Smooth muscle cell (in vitro differentiated cells): ENCODE measurements around the gene TMEM120A. TPM values are rescaled to one million over a fixed set of nuclear protein-coding genes. Genes with fewer than 3 reads are reported as not detected.
"Not testable (repeated sequence)": the region's sequence is repeated elsewhere in the genome, so short reads cannot be mapped to it uniquely, and the experiment has no call there.

Source experiments
- DNase-seq: peaks from one replicate; lab custom pipeline; 2025; ENCODE audit not compliant: unreplicated experiment; lab: John Stamatoyannopoulos, UW
- H2AFZ ChIP-seq: fragments of 200-600 bp; sonication (generic); 2 replicates; pipeline ENCODE4 v1.6.0; 2016; ENCODE audit warnings: antibody characterized with exemption, low read depth, mild to moderate bottlenecking
- H3F3A ChIP-seq: fragments of 200-600 bp; sonication (generic); 2 replicates; pipeline ENCODE4 v1.6.0; 2017; ENCODE audit warnings: antibody characterized with exemption, low read depth
- H3K27ac ChIP-seq: fragments of 200-600 bp; sonication (generic); 2 replicates; pipeline ENCODE4 v1.5.1; 2016; ENCODE audit warnings: low read depth, mild to moderate bottlenecking
- H3K27me3 ChIP-seq: fragments of 200-600 bp; sonication (generic); 2 replicates; pipeline ENCODE4 v1.6.1; 2016; ENCODE audit warnings: low read depth, mild to moderate bottlenecking
- H3K36me3 ChIP-seq: fragments of 200-600 bp; sonication (generic); 2 replicates; pipeline ENCODE4 v1.5.1; 2016; ENCODE audit warnings: low read depth
- H3K4me1 ChIP-seq: fragments of 200-600 bp; sonication (generic); 2 replicates; pipeline ENCODE4 v1.5.1; 2016; ENCODE audit warnings: low read depth
- H3K4me2 ChIP-seq: fragments of 200-600 bp; sonication (generic); 2 replicates; pipeline ENCODE4 v1.6.0; 2016; ENCODE audit warnings: mild to moderate bottlenecking
- H3K4me3 ChIP-seq: fragments of 200-600 bp; sonication (generic); 2 replicates; pipeline ENCODE4 v1.5.1; 2016; ENCODE audit warnings: mild to moderate bottlenecking
- H3K79me2 ChIP-seq: fragments of 200-600 bp; sonication (generic); 2 replicates; pipeline ENCODE4 v1.6.0; 2016; ENCODE audit warnings: low read depth, mild to moderate bottlenecking
- H3K9ac ChIP-seq: fragments of 200-600 bp; sonication (generic); 2 replicates; pipeline ENCODE4 v1.6.0; 2016; ENCODE audit warnings: low read depth
- H3K9me3 ChIP-seq: fragments of 200-600 bp; sonication (generic); replicated peaks from 2 replicates; pipeline ENCODE4 v1.5.1; 2016; ENCODE audit warnings: low read depth
- H4K20me1 ChIP-seq: fragments of 200-600 bp; sonication (generic); 2 replicates; pipeline ENCODE4 v1.6.0; 2016; ENCODE audit warnings: low read depth
- CTCF ChIP-seq: fragments of 200-600 bp; sonication (generic); IDR thresholded peaks from 2 replicates; pipeline ENCODE4 v1.5.1; 2017; ENCODE audit warnings: borderline replicate concordance, mild to moderate bottlenecking, antibody characterized with exemption; ENCODE audit not compliant: insufficient read depth, poor library complexity, severe bottlenecking
- WGBS: methylation state at CpG from one replicate; pipeline ENCODE4 v1.1.7; 2016; ENCODE audit warnings: low lambda C conversion rate; 5-methylcytosine and 5-hydroxymethylcytosine counted together
- polyA plus RNA-seq: library from polyadenylated mRNA; unstranded; fragments of >200 nt; fragmentation: Nextera tagmentation; extraction: Ambion mirVana; gene quantifications from 2 replicates; pipeline ENCODE4 v1.2.1, GENCODE V29; 2016
- total RNA-seq: library from RNA; depleted of rRNA; stranded (reverse); fragments of >200 nt; gene quantifications from 2 replicates; pipeline ENCODE4 v1.2.3, GENCODE V29; 2014

Gene TMEM120A
- total and polyA plus RNA-seq, 2 experiments from 2014 or later = 20.3 to 37.2 TPM

DNA sequence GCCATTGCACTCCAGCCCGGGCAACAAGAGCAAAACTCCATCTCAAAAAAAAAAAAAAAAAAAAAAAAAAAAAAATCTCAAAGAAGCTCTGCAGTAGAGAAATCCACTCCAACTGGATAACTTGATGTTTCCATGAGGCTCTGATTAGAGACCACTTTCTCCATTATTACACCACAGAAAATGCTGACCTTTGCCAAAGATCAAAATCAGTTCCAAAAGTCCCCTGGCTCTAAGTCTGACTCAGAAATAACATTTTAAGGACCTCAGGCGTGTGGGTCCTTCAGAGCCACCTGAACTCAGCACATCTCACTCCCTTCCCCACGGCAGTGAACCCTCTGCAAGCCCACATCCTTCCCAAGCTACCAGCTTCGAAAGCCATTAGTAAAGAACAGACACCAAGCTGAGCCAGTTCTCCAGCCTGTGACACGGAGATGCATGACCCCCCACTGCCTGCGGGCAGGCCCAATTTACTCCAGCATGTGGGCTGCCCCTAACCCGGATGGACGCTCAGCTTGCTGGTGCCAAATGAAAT, 13.8 kb upstream of the TMEM120A start:
- H3K4me1 ChIP-seq = no peaks in the 10 kb centered on the region
- H3F3A ChIP-seq = no peaks in the 10 kb centered on the region
- no peaks in the 10 kb centered on the region for H3K36me3 ChIP-seq
- H3K4me2 ChIP-seq = no peak overlapping the region
- no peak overlapping the region for H2AFZ ChIP-seq
- H3K27ac ChIP-seq = no peak overlapping the region
- DNase-seq = no peak
- H3K9me3 ChIP-seq = no peaks in the 10 kb centered on the region
- no peak for TF ChIP-seq CTCF
- no peaks in the 10 kb centered on the region for H3K27me3 ChIP-seq
- no peaks in the 10 kb centered on the region for H4K20me1 ChIP-seq
- H3K79me2 ChIP-seq = no peaks in the 10 kb centered on the region
- H3K4me3 ChIP-seq = no peak overlapping the region
- H3K9ac ChIP-seq = no peak overlapping the region
- 81% methylated on average over 8 of the region's 8 CpGs for WGBS

- not testable (repeated sequence) for DNase-seq, H3K27ac ChIP-seq, H3K27me3 ChIP-seq, H4K20me1 ChIP-seq, H3K4me1 ChIP-seq, H3F3A ChIP-seq, H2AFZ ChIP-seq, H3K79me2 ChIP-seq, H3K9me3 ChIP-seq, H3K4me3 ChIP-seq, H3K36me3 ChIP-seq, H3K4me2 ChIP-seq, H3K9ac ChIP-seq
- WGBS = 83% methylated on average over 4 of the region's 4 CpGs
These were observed 10.6 kb upstream of the TMEM120A start for GRCh38 chr7:76005004-76005403.

DNA sequence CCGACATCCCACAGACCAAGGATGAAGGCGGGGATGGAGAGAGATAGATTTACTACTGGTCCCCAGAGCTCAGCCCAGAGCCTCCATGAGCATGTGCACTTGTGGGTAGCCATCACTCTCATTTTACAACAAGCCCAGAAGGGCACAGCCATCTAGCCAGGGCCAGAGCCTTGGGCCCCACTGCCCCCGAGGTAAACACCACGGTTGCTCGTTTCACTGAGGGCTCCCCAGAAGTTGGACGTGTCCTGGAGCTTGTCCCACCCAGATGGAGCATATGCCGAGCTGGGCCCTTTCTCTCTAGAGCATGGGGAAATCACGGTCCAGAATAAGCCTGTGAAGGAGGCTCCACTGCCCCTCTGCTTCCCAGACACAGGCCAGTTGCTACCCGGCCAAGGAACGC, 9.0 kb upstream of the TMEM120A start:
- Histone ChIP-seq H3K4me2 (no peak overlapping the region), H3K79me2 (no peaks in the 10 kb centered on the region), H3K27ac (no peak overlapping the region), H3K4me1 (no peaks in the 10 kb centered on the region), H4K20me1 (no peaks in the 10 kb centered on the region), H3K9me3 (no peaks in the 10 kb centered on the region), H3K4me3 (no peak overlapping the region), H3K36me3 (no peaks in the 10 kb centered on the region), H2AFZ (no peak overlapping the region), H3K9ac (no peak overlapping the region), H3K27me3 (no peaks in the 10 kb centered on the region), H3F3A (no peaks in the 10 kb centered on the region)
- DNase-seq = no peak
- no peak for TF ChIP-seq CTCF
- 97% methylated on average over 10 of the region's 10 CpGs for WGBS

GRCh38 chr7:76002822-76003221, 8.4 kb upstream of the TMEM120A start:
- WGBS = 91% methylated on average over 3 of the region's 3 CpGs

More at GRCh38 chr7:76002822-76003221, 8.4 kb upstream of the TMEM120A start:
- Histone ChIP-seq H3K36me3 (no peaks in the 10 kb centered on the region), H4K20me1 (no peaks in the 10 kb centered on the region), H3K27me3 (no peaks in the 10 kb centered on the region), H3K9ac (no peak overlapping the region), H3K27ac (no peak overlapping the region), H3F3A (no peaks in the 10 kb centered on the region), H2AFZ (no peak overlapping the region), H3K9me3 (no peaks in the 10 kb centered on the region), H3K4me1 (no peaks in the 10 kb centered on the region), H3K4me3 (no peak overlapping the region), H3K79me2 (no peaks in the 10 kb centered on the region), H3K4me2 (no peak overlapping the region)
- TF ChIP-seq CTCF = no peak
- DNase-seq = no peak
